BLaER1 treated with 17β-estradiol and CSF1 and Interleukin-3, amounts not matched to agents 10 nM and 100 nM (cell line): Measurements from ENCODE around the gene CFAP251.

Experiments
- H3K27ac ChIP-seq, 11 experiments: shearing (Covaris generic); formaldehyde crosslinking; 2 replicates each; pipeline ENCODE4 v1.8.1; 2022
- H3K27me3 ChIP-seq, 11 experiments: shearing (Covaris generic); formaldehyde crosslinking; 2 replicates each; pipeline ENCODE4 v1.8.1; 2022
- H3K36me3 ChIP-seq, 11 experiments: shearing (Covaris generic); formaldehyde crosslinking; 2 replicates each; pipeline ENCODE4 v1.8.1; 2022
- H3K4me1 ChIP-seq, 10 experiments: shearing (Covaris generic); formaldehyde crosslinking; 2 replicates each; pipeline ENCODE4 v1.8.1; 2022
- H3K4me2 ChIP-seq, 11 experiments: shearing (Covaris generic); formaldehyde crosslinking; 2 replicates each; pipeline ENCODE4 v1.8.1; 2022
- H3K4me3 ChIP-seq, 10 experiments: shearing (Covaris generic); formaldehyde crosslinking; 2 replicates each; pipeline ENCODE4 v1.8.1; 2022
- H3K9ac ChIP-seq, 11 experiments: shearing (Covaris generic); formaldehyde crosslinking; 2 replicates each; pipeline ENCODE4 v1.8.1; 2022
- H3K9me3 ChIP-seq, 11 experiments: shearing (Covaris generic); formaldehyde crosslinking; replicated peaks in 1 of 11; 2 replicates each; pipeline ENCODE4 v1.8.1; 2022
- H4K20me1 ChIP-seq, 11 experiments: shearing (Covaris generic); formaldehyde crosslinking; 2 replicates each; pipeline ENCODE4 v1.8.1; 2022
- Cebpa-rat ChIP-seq, 11 experiments: shearing (Covaris generic); IDR thresholded peaks; 2 replicates each; pipeline ENCODE4 v1.8.1; 2022

The CFAP251 gene

DNA sequence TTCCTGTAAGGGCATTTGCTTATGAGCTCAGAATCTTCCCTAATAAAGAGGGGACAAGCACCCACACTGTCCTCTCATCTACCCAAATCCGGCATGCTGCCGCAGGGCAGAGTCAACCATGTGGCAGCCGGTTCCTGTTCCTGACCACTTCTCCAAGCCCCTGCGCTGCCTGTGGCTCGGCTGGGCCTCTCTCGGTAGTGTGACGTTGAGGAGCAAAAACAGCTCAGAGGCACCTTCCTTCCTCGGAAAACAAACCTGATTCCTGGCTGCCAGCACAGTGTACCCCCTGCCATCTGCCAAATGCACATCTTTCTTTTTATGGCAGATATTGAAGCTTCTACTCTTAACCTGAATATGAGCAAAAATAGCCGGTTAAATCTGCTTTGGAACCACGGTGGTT, 50.5 kb downstream of the CFAP251 start:
- no peak for TF ChIP-seq Cebpa-rat (IDR thresholded peaks at IDR 0.05)
- no peaks in the 10 kb centered on the region for H4K20me1 ChIP-seq
- H3K9me3 ChIP-seq, result peaks cover 12 to 20% (median 14%) of the 10 kb centered on the region in 11 experiments
- 0 out of 22 replicates have a peak overlapping the region, but pooled peaks of 1 of the 11 experiments have one; percentile 18 for H3K27ac ChIP-seq
- H3K4me2 ChIP-seq, result peak overlapping the region; percentile 27 to 59 (median 43)
- peaks cover 14 to 37% (median 29%) of the 10 kb centered on the region in 10 experiments for H3K4me1 ChIP-seq
- H3K27me3 ChIP-seq, result no peaks in the 10 kb centered on the region
- no peak overlapping the region for H3K4me3 ChIP-seq
- H3K36me3 ChIP-seq, result peaks cover 0 to 23% (median 6%) of the 10 kb centered on the region in 11 experiments; a peak in 8 of 22 replicates
- H3K9ac ChIP-seq, result no peak overlapping the region

- H3K9me3 ChIP-seq, result peaks cover 14 to 26% (median 20%) of the 10 kb centered on the region in 11 experiments
- H3K4me2 ChIP-seq, result peak overlapping the region in 6 of 11 experiments; percentile 27 to 60 (median 46); a peak in 8 of 22 replicates
- H3K9ac ChIP-seq, result no peak overlapping the region
- no peaks in the 10 kb centered on the region for H4K20me1 ChIP-seq
- TF ChIP-seq Cebpa-rat (IDR thresholded peaks at IDR 0.05), result no peak
- H3K27ac ChIP-seq, result no peak overlapping the region
- no peak overlapping the region for H3K4me3 ChIP-seq
- H3K27me3 ChIP-seq, result no peaks in the 10 kb centered on the region
- H3K4me1 ChIP-seq, result peaks cover 20 to 37% (median 31%) of the 10 kb centered on the region in 10 experiments
- H3K36me3 ChIP-seq, result peaks cover 0 to 23% (median 7%) of the 10 kb centered on the region in 11 experiments; a peak in 8 of 22 replicates
These were observed 51.3 kb downstream of the CFAP251 start for GRCh38 chr12:121969726-121970125.

- TF ChIP-seq Cebpa-rat (IDR thresholded peaks at IDR 0.05), result no peak
- Histone ChIP-seq H3K9ac (no peak overlapping the region), H3K9me3 (peaks cover 14 to 26% (median 20%) of the 10 kb centered on the region in 11 experiments), H3K36me3 (peaks cover 0 to 23% (median 7%) of the 10 kb centered on the region in 11 experiments; a peak in 8 of 22 replicates), H3K4me3 (no peak overlapping the region), H4K20me1 (no peaks in the 10 kb centered on the region), H3K4me1 (peaks cover 27 to 40% (median 34%) of the 10 kb centered on the region in 10 experiments), H3K27me3 (no peaks in the 10 kb centered on the region), H3K27ac (no peak overlapping the region), H3K4me2 (peak overlapping the region in 4 of 11 experiments; percentile 14 to 60 (median 36); a peak in 7 of 22 replicates)
These were observed 52.3 kb downstream of the CFAP251 start for GRCh38 chr12:121970581-121971300.

GRCh38 chr12:121974026-121974985, 55.9 kb downstream of the CFAP251 start:
- peak overlapping the region in 1 of 11 experiments; percentile 17; a peak in 1 of 22 replicates for H3K9ac ChIP-seq
- TF ChIP-seq Cebpa-rat (IDR thresholded peaks at IDR 0.05), result no peak
- H3K9me3 ChIP-seq, result peaks cover 14 to 26% (median 20%) of the 10 kb centered on the region in 11 experiments
- H4K20me1 ChIP-seq, result no peaks in the 10 kb centered on the region
- no peak overlapping the region for H3K4me3 ChIP-seq
- H3K27ac ChIP-seq, result no peak overlapping the region
- peak overlapping the region in 10 of 11 experiments; percentile 9 to 71 (median 59); a peak in 19 of 22 replicates for H3K4me2 ChIP-seq
- peaks cover 0 to 17% (median 7%) of the 10 kb centered on the region in 11 experiments; a peak in 7 of 22 replicates for H3K36me3 ChIP-seq
- no peaks in the 10 kb centered on the region for H3K27me3 ChIP-seq
- H3K4me1 ChIP-seq, result peaks cover 22 to 42% (median 32%) of the 10 kb centered on the region in 10 experiments

GRCh38 chr12:121975021-121975420, 56.6 kb downstream of the CFAP251 start:
- no peak for TF ChIP-seq Cebpa-rat (IDR thresholded peaks at IDR 0.05)

GRCh38 chr12:121976950-121977349, 58.6 kb downstream of the CFAP251 start:
- H3K9ac ChIP-seq, result no peak overlapping the region
- TF ChIP-seq Cebpa-rat (IDR thresholded peaks at IDR 0.05), result no peak
- 0 out of 22 replicates have a peak, but pooled peaks cover 0 to 6% (median 0%) of the 10 kb centered on the region in 11 experiments for H4K20me1 ChIP-seq
- H3K9me3 ChIP-seq, result peaks cover 14 to 22% (median 20%) of the 10 kb centered on the region in 11 experiments
- peaks cover 0 to 10% (median 7%) of the 10 kb centered on the region in 11 experiments; a peak in 6 of 22 replicates for H3K36me3 ChIP-seq
- H3K4me3 ChIP-seq, result no peak overlapping the region
- no peak overlapping the region for H3K4me2 ChIP-seq
- no peak overlapping the region for H3K27ac ChIP-seq
- no peaks in the 10 kb centered on the region for H3K27me3 ChIP-seq
- H3K4me1 ChIP-seq, result peaks cover 23 to 60% (median 53%) of the 10 kb centered on the region in 10 experiments

More at GRCh38 chr12:121975021-121975420, 56.6 kb downstream of the CFAP251 start:
- Histone ChIP-seq H3K4me2 (peak overlapping the region in 10 of 11 experiments; percentile 9 to 71 (median 59); a peak in 19 of 22 replicates), H3K4me3 (no peak overlapping the region), H3K9ac (peak overlapping the region in 1 of 11 experiments; percentile 17; a peak in 2 of 22 replicates), H3K27me3 (no peaks in the 10 kb centered on the region), H3K9me3 (peaks cover 14 to 26% (median 20%) of the 10 kb centered on the region in 11 experiments), H3K36me3 (peaks cover 0 to 17% (median 7%) of the 10 kb centered on the region in 11 experiments; a peak in 7 of 22 replicates), H3K4me1 (peaks cover 25 to 47% (median 36%) of the 10 kb centered on the region in 10 experiments), H4K20me1 (0 out of 22 replicates have a peak, but pooled peaks cover 0 to 3% (median 0%) of the 10 kb centered on the region in 11 experiments), H3K27ac (no peak overlapping the region; a peak in 1 of 22 replicates)

GRCh38 chr12:121980191-121980891, 61.9 kb downstream of the CFAP251 start:
- Histone ChIP-seq H4K20me1 (0 out of 22 replicates have a peak, but pooled peaks cover 0 to 6% (median 0%) of the 10 kb centered on the region in 11 experiments), H3K27me3 (no peaks in the 10 kb centered on the region), H3K9ac (peak overlapping the region in 3 of 11 experiments; percentile 4 to 44 (median 34); a peak in 3 of 22 replicates), H3K4me2 (peak overlapping the region; percentile 69 to 90 (median 81)), H3K9me3 (no peaks in the 10 kb centered on the region), H3K36me3 (no peaks in the 10 kb centered on the region), H3K4me3 (no peak overlapping the region), H3K4me1 (peaks cover 44 to 77% (median 71%) of the 10 kb centered on the region in 10 experiments), H3K27ac (peak overlapping the region in 8 of 11 experiments; percentile 34 to 62 (median 50); a peak in 16 of 22 replicates)
- TF ChIP-seq Cebpa-rat (IDR thresholded peaks at IDR 0.05), result no peak
